Breast epithelium (tissue), 4 donors: ENCODE data around the gene FN3KRP. TPM values are rescaled to one million over a fixed set of nuclear protein-coding genes. Genes with fewer than 3 reads are reported as not detected.
A peak's percentile ranks its signal among the peaks of the same experiment; 100 is the strongest.

ENCODE experiments used
- DNase-seq, 2 donors: peaks; one replicate each; pipeline ENCODE4 v3.0.0-alpha.2; 2019; ENCODE audit warnings: low spot score in 2 of 2
- H3K27ac ChIP-seq, 2 donors: fragments of 200-600 bp; sonication (generic) in 1 of 2; one replicate each; pipeline ENCODE4 v1.5.1; 2016 to 2019; ENCODE audit warnings: mild to moderate bottlenecking in 1 of 2
- H3K27me3 ChIP-seq, 2 donors: fragments of 200-600 bp; sonication (generic) in 1 of 2; one replicate each; pipeline versions ENCODE4 v1.5.1 to v1.6.0; 2017 to 2019; ENCODE audit warnings: control low read depth in 1 of 2, mild to moderate bottlenecking in 1 of 2
- H3K36me3 ChIP-seq: fragments of 200-600 bp; one replicate; pipeline ENCODE4 v1.5.1; 2019
- H3K4me1 ChIP-seq, 2 donors: fragments of 200-600 bp; sonication (generic); one replicate each; pipeline ENCODE4 v1.5.1; 2016 to 2019; ENCODE audit warnings: control low read depth in 1 of 2
- H3K4me3 ChIP-seq, 3 donors: fragments of 200-600 bp; sonication (generic); 1 replicate in 2 of 3; 2 replicates in 1 of 3; pipeline ENCODE4 v1.5.1; 2016 to 2019; ENCODE audit warnings: mild to moderate bottlenecking in 3 of 3, moderate library complexity in 2 of 3
- H3K9me3 ChIP-seq, 2 donors: fragments of 200-600 bp; sonication (generic) in 1 of 2; one replicate each; pipeline ENCODE4 v1.5.1; 2016 to 2019; ENCODE audit warnings: control low read depth in 1 of 2
- CTCF ChIP-seq, 3 donors: fragments of 450-650 bp; IDR thresholded peaks; one replicate each; pipeline ENCODE4 v1.5.1; 2016 to 2017; ENCODE audit warnings: antibody characterized with exemption in 3 of 3, mild to moderate bottlenecking in 3 of 3, moderate library complexity in 3 of 3
- POLR2A ChIP-seq: fragments of 450-650 bp; IDR thresholded peaks from one replicate; pipeline ENCODE4 v1.6.1; 2016; ENCODE audit warnings: antibody characterized with exemption, mild to moderate bottlenecking, moderate library complexity
- POLR2AphosphoS5 ChIP-seq, 3 donors: sonication (generic); formaldehyde crosslinking; IDR thresholded peaks; one replicate each; pipeline ENCODE4 v1.6.1; 2017; ENCODE audit warnings: antibody characterized with exemption in 3 of 3
- intact Hi-C: fragments of 100-400 bp; cut with DNase I; formaldehyde crosslinking; loops from one replicate; pipeline ENCODE4 v1.15.1; 2023; ENCODE audit warnings: low total_unique reads
- total RNA-seq, 3 donors: library from RNA; depleted of rRNA; stranded (reverse); fragments of >200 nt; gene quantifications; one replicate each; pipeline ENCODE4 v1.1.0, GENCODE V29; 2016

FN3KRP gene
- total RNA-seq, 3 donors from 2014 or later = 10.4 to 22.1 (median 18.0) TPM

GRCh38 chr17:82748756-82749155 lies 32.2 kb downstream of the FN3KRP start:
- Histone ChIP-seq H3K27me3 (no peaks in the 10 kb centered on the region), H3K4me1 (peaks cover 2 to 6% of the 10 kb centered on the region in 2 donors), H3K36me3 (no peaks in the 10 kb centered on the region), H3K4me3 (no peak overlapping the region), H3K9me3 (peaks cover 0 to 10% of the 10 kb centered on the region in 2 donors), H3K27ac (no peak overlapping the region)
- TF ChIP-seq CTCF (IDR thresholded peaks at IDR 0.05) = no peak
- TF ChIP-seq POLR2AphosphoS5 (IDR thresholded peaks at IDR 0.05) = no peak
- TF ChIP-seq POLR2A = no peak
- no peak for DNase-seq
- intact Hi-C loops = no loop called here

DNA sequence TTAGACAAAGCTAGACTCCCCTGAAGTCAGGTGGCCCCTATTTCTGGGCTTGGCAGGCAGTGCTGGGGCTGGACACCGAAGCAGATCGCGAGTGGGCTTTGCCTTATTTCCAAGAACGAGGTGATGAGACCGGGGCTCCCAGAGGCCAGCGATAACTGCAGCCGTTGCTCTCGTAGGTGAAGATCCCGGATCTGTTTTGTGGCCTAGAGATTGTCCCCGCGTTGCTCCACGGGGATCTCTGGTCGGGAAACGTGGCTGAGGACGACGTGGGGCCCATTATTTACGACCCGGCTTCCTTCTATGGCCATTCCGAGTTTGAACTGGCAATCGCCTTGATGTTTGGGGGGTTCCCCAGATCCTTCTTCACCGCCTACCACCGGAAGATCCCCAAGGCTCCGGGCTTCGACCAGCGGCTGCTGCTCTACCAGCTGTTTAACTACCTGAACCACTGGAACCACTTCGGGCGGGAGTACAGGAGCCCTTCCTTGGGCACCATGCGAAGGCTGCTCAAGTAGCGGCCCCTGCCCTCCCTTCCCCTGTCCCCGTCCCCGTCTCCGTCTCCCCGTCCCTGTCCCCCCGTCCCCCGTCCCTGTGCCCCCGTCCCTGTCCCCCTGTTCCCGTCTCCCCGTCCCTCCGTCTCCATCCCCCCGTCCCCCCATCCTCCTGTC lies 33.9 kb downstream of the FN3KRP start:
- Histone ChIP-seq H3K27ac (no peak overlapping the region), H3K27me3 (no peaks in the 10 kb centered on the region), H3K4me1 (peaks cover 2 to 6% of the 10 kb centered on the region in 2 donors), H3K36me3 (no peaks in the 10 kb centered on the region), H3K9me3 (peaks cover 0 to 10% of the 10 kb centered on the region in 2 donors), H3K4me3 (no peak overlapping the region)
- no peak for DNase-seq
- TF ChIP-seq CTCF (IDR thresholded peaks at IDR 0.05) (no peak), POLR2A (no peak), POLR2AphosphoS5 (IDR thresholded peaks at IDR 0.05) (no peak)
- intact Hi-C loops = no loop called here

GRCh38 chr17:82751171-82751570 lies 34.7 kb downstream of the FN3KRP start:
- Histone ChIP-seq H3K9me3 (peaks cover 0 to 4% of the 10 kb centered on the region in 2 donors), H3K36me3 (no peaks in the 10 kb centered on the region), H3K4me3 (peak overlapping the region; percentile 67 to 92 (median 78)), H3K4me1 (peaks cover 2 to 6% of the 10 kb centered on the region in 2 donors), H3K27ac (peak overlapping the region; percentile 84 to 90), H3K27me3 (no peaks in the 10 kb centered on the region)
- TF ChIP-seq POLR2A (no peak), CTCF (IDR thresholded peaks at IDR 0.05) (no peak), POLR2AphosphoS5 (IDR thresholded peaks at IDR 0.05) (peak in 1 of 3 donors; percentile 32)
- intact Hi-C loops = no loop called here
- DNase-seq = no peak

DNA sequence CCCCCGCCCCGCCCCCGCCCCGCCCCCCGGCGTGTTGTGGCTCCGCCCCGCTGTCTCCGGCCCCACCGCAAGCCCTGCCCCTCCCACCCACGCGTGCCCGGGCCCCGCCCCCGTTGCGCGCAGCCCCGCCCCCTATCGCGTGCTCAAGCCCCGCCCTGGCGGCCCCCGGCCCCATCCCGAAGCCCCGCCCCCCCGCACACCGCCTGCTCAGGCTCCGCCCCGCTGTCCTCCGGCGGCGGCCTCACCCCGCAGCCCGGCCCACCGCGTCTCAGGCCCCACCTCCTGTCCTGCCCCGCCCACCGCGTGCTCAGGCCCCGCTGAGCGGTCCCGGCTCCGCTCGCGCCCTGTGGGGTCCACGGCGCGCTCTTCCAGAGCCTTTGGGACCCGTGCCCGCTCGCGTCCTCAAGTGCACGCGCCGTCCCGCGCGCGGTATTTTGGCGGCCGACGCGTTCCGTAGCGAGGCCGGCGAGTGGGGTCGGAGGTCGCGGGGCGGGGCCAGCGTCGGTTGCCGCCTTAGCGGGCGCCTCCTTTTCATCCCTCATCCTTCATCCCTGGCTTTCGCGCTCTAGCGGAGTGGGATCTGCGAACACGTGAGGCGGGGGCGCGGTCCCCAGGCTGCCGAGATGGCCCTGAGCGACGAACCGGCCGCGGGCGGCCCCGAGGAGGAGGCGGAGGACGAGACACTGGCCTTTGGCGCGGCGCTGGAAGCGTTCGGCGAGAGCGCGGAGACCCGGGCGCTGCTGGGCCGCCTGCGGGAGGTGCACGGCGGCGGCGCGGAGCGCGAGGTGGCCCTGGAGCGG lies 35.3 kb downstream of the FN3KRP start, which contains the start of gene TBCD:
TSS of gene TBCD (plus strand) at position 495 of the 800 bp plus-strand sequence. CDS start at position 624, 129 bp downstream.
- Histone ChIP-seq H3K4me3 (peak within 1 kb of the TSS; percentile 67 to 92 (median 78)), H3K9me3 (no peaks in the 10 kb centered on the region), H3K27ac (peak within 1 kb of the TSS; percentile 84 to 90), H3K27me3 (no peaks in the 10 kb centered on the region), H3K36me3 (no peaks in the 10 kb centered on the region), H3K4me1 (peaks cover 2 to 6% of the 10 kb centered on the region in 2 donors)
- peak; percentile 83 to 84 for DNase-seq
- intact Hi-C loops = no loop called here
- TF ChIP-seq POLR2A (no peak), POLR2AphosphoS5 (IDR thresholded peaks at IDR 0.05) (peak; percentile 87 to 88 (median 88))

GRCh38 chr17:82752371-82753200 lies 36.1 kb downstream of the FN3KRP start:
- intact Hi-C loops = no loop called here
- no peaks in the 10 kb centered on the region for H3K36me3 ChIP-seq

More at GRCh38 chr17:82752371-82753200, 36.1 kb downstream of the FN3KRP start:
- DNase-seq = no peak
- Histone ChIP-seq H3K4me3 (peak overlapping the region; percentile 67 to 92 (median 78)), H3K27me3 (no peaks in the 10 kb centered on the region), H3K27ac (peak overlapping the region; percentile 84 to 90), H3K4me1 (peaks cover 2 to 6% of the 10 kb centered on the region in 2 donors), H3K9me3 (no peaks in the 10 kb centered on the region)
- TF ChIP-seq POLR2AphosphoS5 (IDR thresholded peaks at IDR 0.05) (no peak), CTCF (IDR thresholded peaks at IDR 0.05) (no peak)
